Neural cell (in vitro differentiated cells): Measurements from ENCODE around the gene DPEP2.

Experiments
- CTCF ChIP-seq: fragments of 450-650 bp; IDR thresholded peaks from 2 replicates; pipeline ENCODE4 v1.5.1; 2014; ENCODE audit warnings: antibody characterized with exemption, mild to moderate bottlenecking, moderate library complexity; ENCODE audit not compliant: poor library complexity, severe bottlenecking
- EP300 ChIP-seq: fragments of 450-650 bp; conservative IDR thresholded peaks from 2 replicates; pipeline ENCODE4 v1.6.1; 2014; ENCODE audit warnings: antibody characterized with exemption, mild to moderate bottlenecking, moderate library complexity; ENCODE audit not compliant: poor library complexity, severe bottlenecking
- EZH2 ChIP-seq: fragments of 200-600, 300-800 bp; shearing (Covaris generic), sonication (generic); IDR thresholded peaks from 2 replicates; pipeline ENCODE4 v1.6.1; 2014; ENCODE audit warnings: antibody characterized with exemption, low read length, borderline replicate concordance, mild to moderate bottlenecking; ENCODE audit not compliant: insufficient read depth, poor library complexity, severe bottlenecking
- MXI1 ChIP-seq: fragments of 450-650 bp; conservative IDR thresholded peaks from 2 replicates; pipeline ENCODE4 v1.6.1; 2014; ENCODE audit warnings: antibody characterized with exemption, mild to moderate bottlenecking; ENCODE audit not compliant: poor library complexity, severe bottlenecking
- TAF1 ChIP-seq: IDR thresholded peaks from 2 replicates; pipeline ENCODE4 v1.6.1; 2012; ENCODE audit warnings: low read depth

GRCh38 chr16:68021490-68021889 is 22.2 kb upstream of the DPEP2 start:
- no peak for TF ChIP-seq CTCF
- no peak for TF ChIP-seq EP300
- TF ChIP-seq TAF1, result no peak
- no peak for TF ChIP-seq EZH2
- TF ChIP-seq MXI1, result no peak
